GM19463 (cell line): ENCODE measurements around the gene PLPP3.

Experiments used
- ATAC-seq: cut with Tn5 transposase; IDR thresholded peaks from one replicate; pipeline ENCODE4 v1.9.1; 2021; ENCODE audit warnings: mild to moderate bottlenecking, moderate library complexity; ENCODE audit not compliant: unreplicated experiment

PLPP3 gene

GRCh38 chr1:56576880-56577405 lies 2.4 kb downstream of the PLPP3 start:
- no peak for ATAC-seq

- ATAC-seq: no peak
These were observed 3.5 kb downstream of the PLPP3 start for GRCh38 chr1:56575865-56576264.

GRCh38 chr1:56574794-56575193 lies 4.6 kb downstream of the PLPP3 start:
- ATAC-seq: no peak

GRCh38 chr1:56573311-56573710 lies 6.1 kb downstream of the PLPP3 start:
- ATAC-seq: no peak

GRCh38 chr1:56572334-56573050 lies 6.9 kb downstream of the PLPP3 start:
- ATAC-seq: no peak

- no peak for ATAC-seq
These were observed 7.9 kb downstream of the PLPP3 start for GRCh38 chr1:56571448-56571847.

- ATAC-seq: no peak
These were observed 8.4 kb downstream of the PLPP3 start for GRCh38 chr1:56570924-56571372.

- no peak for ATAC-seq
These were observed 9.7 kb downstream of the PLPP3 start for GRCh38 chr1:56569661-56570060.

- ATAC-seq: no peak
These were observed 12.4 kb downstream of the PLPP3 start for GRCh38 chr1:56566994-56567393.

GRCh38 chr1:56566061-56566744 lies 13.2 kb downstream of the PLPP3 start:
- no peak for ATAC-seq

- ATAC-seq: no peak
These were observed 14.7 kb downstream of the PLPP3 start for GRCh38 chr1:56564615-56565014.

- ATAC-seq: no peak
These were observed 15.8 kb downstream of the PLPP3 start for GRCh38 chr1:56563568-56563967.

GRCh38 chr1:56562891-56563452 lies 16.4 kb downstream of the PLPP3 start:
- no peak for ATAC-seq

- no peak for ATAC-seq
These were observed 17.9 kb downstream of the PLPP3 start for GRCh38 chr1:56561227-56562019.

- no peak for ATAC-seq
These were observed 21.6 kb downstream of the PLPP3 start for GRCh38 chr1:56557746-56558145.

GRCh38 chr1:56555448-56555847 lies 23.9 kb downstream of the PLPP3 start:
- ATAC-seq: no peak

- no peak for ATAC-seq
These were observed 26.3 kb downstream of the PLPP3 start for GRCh38 chr1:56553046-56553445.

- ATAC-seq: no peak
These were observed 27.0 kb downstream of the PLPP3 start for GRCh38 chr1:56552349-56552748.

- no peak for ATAC-seq
These were observed 27.7 kb downstream of the PLPP3 start for GRCh38 chr1:56551691-56552090.

- no peak for ATAC-seq
These were observed 28.5 kb downstream of the PLPP3 start for GRCh38 chr1:56550859-56551188.

- ATAC-seq: no peak
These were observed 29.1 kb downstream of the PLPP3 start for GRCh38 chr1:56550138-56550858.
